HepG2 (cell line): ENCODE results near the gene IKZF5. TPM values are rescaled to one million over a fixed set of nuclear protein-coding genes. Genes with fewer than 3 reads are reported as not detected.

Experiments used
- AKNA ChIP-seq: sonication (generic); formaldehyde crosslinking; IDR thresholded peaks from 2 replicates; pipeline ENCODE4 v1.4.0; 2020; ENCODE audit warnings: missing genetic modification reagents, borderline replicate concordance
- ARID2 ChIP-seq: sonication (generic); formaldehyde crosslinking; IDR thresholded peaks from 2 replicates; pipeline ENCODE4 v1.8.1; 2022; ENCODE audit warnings: mild to moderate bottlenecking, missing genetic modification reagents, borderline replicate concordance
- ARNT ChIP-seq: fragments of 450-650 bp; IDR thresholded peaks from 2 replicates; pipeline ENCODE4 v1.6.1; 2017
- ELK4 ChIP-seq: sonication (generic); formaldehyde crosslinking; IDR thresholded peaks from 2 replicates; pipeline ENCODE4 v1.9.0; 2021; ENCODE audit warnings: missing genetic modification reagents, borderline replicate concordance
- FIP1L1 ChIP-seq: fragments of 200-400 bp; formaldehyde crosslinking; IDR thresholded peaks from 2 replicates; pipeline ENCODE4 v1.6.1; 2018; ENCODE audit warnings: low read depth, mild to moderate bottlenecking, low read length, moderate library complexity, borderline replicate concordance; ENCODE audit not compliant: insufficient read depth
- GABPB1 ChIP-seq: IDR thresholded peaks from 2 replicates; pipeline ENCODE4 v1.6.1; 2016; ENCODE audit warnings: mild to moderate bottlenecking, missing genetic modification reagents, moderate library complexity, missing compliant biosample characterization
- HINFP ChIP-seq: sonication (generic); formaldehyde crosslinking; IDR thresholded peaks from 2 replicates; pipeline ENCODE4 v1.4.0; 2020; ENCODE audit warnings: low read depth, mild to moderate bottlenecking, missing genetic modification reagents
- HNF1B ChIP-seq: sonication (generic); formaldehyde crosslinking; IDR thresholded peaks from 2 replicates; pipeline ENCODE4 v1.5.1; 2020; ENCODE audit warnings: mild to moderate bottlenecking, moderate library complexity, missing genetic modification reagents
- HNRNPH1 ChIP-seq: fragments of 200-400 bp; formaldehyde crosslinking; optimal IDR thresholded peaks from 2 replicates; pipeline ENCODE3; 2017; ENCODE audit warnings: mild to moderate bottlenecking, low read depth, low read length
- JARID2 ChIP-seq: sonication (generic); formaldehyde crosslinking; IDR thresholded peaks from 2 replicates; pipeline ENCODE4 v1.8.1; 2023; ENCODE audit warnings: missing genetic modification reagents, inconsistent platforms; ENCODE audit not compliant: insufficient replicate concordance
- PRMT3 ChIP-seq: sonication (generic); formaldehyde crosslinking; IDR thresholded peaks from 2 replicates; pipeline ENCODE4 v1.8.1; 2022; ENCODE audit warnings: low read depth, mild to moderate bottlenecking, moderate library complexity, missing genetic modification reagents, borderline replicate concordance
- RARG ChIP-seq: sonication (generic); formaldehyde crosslinking; IDR thresholded peaks from 2 replicates; pipeline ENCODE4 v1.4.0; 2020; ENCODE audit warnings: low read depth, mild to moderate bottlenecking, missing genetic modification reagents
- SNAPC5 ChIP-seq: sonication (generic); formaldehyde crosslinking; IDR thresholded peaks from 2 replicates; pipeline ENCODE4 v1.8.1; 2023; ENCODE audit warnings: mild to moderate bottlenecking, missing genetic modification reagents, borderline replicate concordance
- STAG1 ChIP-seq: sonication (generic); formaldehyde crosslinking; IDR thresholded peaks from 2 replicates; pipeline ENCODE4 v1.4.0; 2020; ENCODE audit warnings: missing genetic modification reagents
- ZBTB21 ChIP-seq: sonication (generic); formaldehyde crosslinking; IDR thresholded peaks from 2 replicates; pipeline ENCODE4 v1.4.0; 2020; ENCODE audit warnings: missing genetic modification reagents
- ZKSCAN8 ChIP-seq: IDR thresholded peaks from 2 replicates; pipeline ENCODE4 v1.6.1; 2016; ENCODE audit warnings: borderline replicate concordance, missing genetic modification reagents, missing compliant biosample characterization
- ZNF430 ChIP-seq: sonication (generic); formaldehyde crosslinking; IDR thresholded peaks from 2 replicates; pipeline ENCODE4 v1.9.0; 2021; ENCODE audit warnings: mild to moderate bottlenecking, missing genetic modification reagents
- ZNF468 ChIP-seq: sonication (generic); formaldehyde crosslinking; IDR thresholded peaks from 2 replicates; pipeline ENCODE4 v1.8.0; 2022; ENCODE audit warnings: mild to moderate bottlenecking, moderate library complexity, missing genetic modification reagents
- polyA plus RNA-seq, 8 experiments: library from polyadenylated mRNA; depleted of rRNA in 3 of 8; stranded (reverse) in 7 of 8; unstranded in 1 of 8; fragments of >200 nt; fragmentation: Illumina TruSeq in 4 of 8; extraction: Trizol in 4 of 8; gene quantifications; 2 replicates each; pipeline versions ENCODE4 v1.2.1 to v1.2.3, GENCODE V29; 2011 to 2016; ENCODE audit warnings: low read depth in 4 of 8, missing spikeins in 1 of 8, mixed read lengths in 1 of 8; ENCODE audit not compliant: insufficient read depth in 1 of 8
- total RNA-seq, 5 experiments: library from RNA; depleted of rRNA; stranded (reverse); fragments of >200 nt; fragmentation: Illumina TruSeq; extraction: Trizol; gene quantifications; 2 replicates each; pipeline ENCODE4 v1.2.3, GENCODE V29; 2016; ENCODE audit warnings: low read depth in 1 of 5

Gene IKZF5
- total and polyA plus RNA-seq, 2 of the 13 experiments (the other 11 are each of a cell fraction or from before 2014, with no cell fraction given), result 3.7 to 12.0 TPM

GRCh38 chr10:122953902-122954730, 54.5 kb downstream of the IKZF5 start, which contains the start of gene C10orf88 (continued):
- TF ChIP-seq HINFP (CRISPR knock-in tag) (peak; percentile 95), HNRNPH1 (peak; percentile 66), ELK4 (no peak), AKNA (peak; percentile 80; the same call in 1 of the 2 replicates), ZNF430 (CRISPR knock-in tag) (no peak; the same call in none of the 2 replicates), ZBTB21 (CRISPR knock-in tag) (peak; percentile 49; the same call in 1 of the 2 replicates), STAG1 (CRISPR knock-in tag) (0 out of 2 replicates have a peak, but pooled peaks have one; percentile 3), RARG (peak; percentile 97), PRMT3 (CRISPR knock-in tag) (peak; percentile 84), ARID2 (CRISPR knock-in tag) (peak; percentile 98), SNAPC5 (no peak; the same call in 1 of the 2 replicates), JARID2 (CRISPR knock-in tag) (peak; percentile 65), ZKSCAN8 (CRISPR knock-in tag) (peak; percentile 82; the same call in 1 of the 2 replicates), HNF1B (CRISPR knock-in tag) (peak; percentile 96), FIP1L1 (peak; percentile 72; the same call in 1 of the 2 replicates), ZNF468 (no peak; the same call in 1 of the 2 replicates), GABPB1 (CRISPR knock-in tag) (peak; percentile 100), ARNT (no peak)
